PC-3 (cell line): ENCODE data around the gene CYP2S1. TPM values are rescaled to one million over a fixed set of nuclear protein-coding genes. Genes with fewer than 3 reads are reported as not detected.
A peak's percentile ranks its signal among the peaks of the same experiment; 100 is the strongest.

Source experiments
- ATAC-seq: fragments of 200-7000 bp; cut with Tn5 transposase; 2 replicates; pipeline ENCODE4 v1.9.1; 2020; ENCODE audit warnings: mild to moderate bottlenecking, moderate library complexity
- BruUV-seq: library from RNA; stranded (reverse); fragments of 400-500 nt; replicated peaks from 2 replicates; lab custom pipeline; 2021; lab: Mats Ljungman, UMichigan
- CTCF ChIA-PET: fragments of 300-600 bp; sonication (Branson Sonifier 250); formaldehyde crosslinking; loops from one replicate; lab custom pipeline; 2022; ENCODE audit warnings: antibody characterized with exemption; lab: Charles Lee
- POLR2A ChIA-PET: fragments of 300-600 bp; sonication (Branson Sonifier 250); formaldehyde crosslinking; loops from one replicate; lab custom pipeline; 2022; ENCODE audit warnings: antibody characterized with exemption; ENCODE audit not compliant: unreplicated experiment; lab: Charles Lee
- DNase-seq: peaks from one replicate; pipeline ENCODE4 v3.0.0-alpha.2; 2015
- H2AFZ ChIP-seq: fragments of 300-600 bp; sonication (generic); 2 replicates; pipeline ENCODE4 v1.6.0; 2016; ENCODE audit warnings: antibody characterized with exemption, low read length
- H3F3A ChIP-seq: fragments of 300-600 bp; sonication (generic); one replicate; pipeline ENCODE4 v1.6.0; 2017; ENCODE audit warnings: antibody characterized with exemption, low read length, control low read depth, mild to moderate bottlenecking; ENCODE audit not compliant: unreplicated experiment
- H3K27ac ChIP-seq: fragments of 300-600 bp; sonication (generic); 2 replicates; pipeline ENCODE4 v1.5.1; 2016; ENCODE audit warnings: mild to moderate bottlenecking, low read length
- H3K27me3 ChIP-seq: fragments of 300-600 bp; sonication (generic); 2 replicates; pipeline ENCODE4 v1.6.1; 2016; ENCODE audit warnings: low read length, mixed read lengths
- H3K36me3 ChIP-seq: fragments of 300-600 bp; sonication (generic); 2 replicates; pipeline ENCODE4 v1.6.1; 2016; ENCODE audit warnings: low read depth, mixed run types, low read length, mixed read lengths
- H3K4me1 ChIP-seq: fragments of 300-600 bp; sonication (generic); 2 replicates; pipeline ENCODE4 v1.5.1; 2016; ENCODE audit warnings: low read length; ENCODE audit not compliant: insufficient read depth
- H3K4me2 ChIP-seq: fragments of 300-600 bp; sonication (generic); 2 replicates; pipeline ENCODE4 v1.6.0; 2016; ENCODE audit warnings: low read length
- H3K4me3 ChIP-seq: fragments of 300-600 bp; sonication (generic); 2 replicates; pipeline ENCODE4 v1.5.1; 2016; ENCODE audit warnings: mild to moderate bottlenecking, low read length, mixed read lengths
- H3K79me2 ChIP-seq: fragments of 300-600 bp; sonication (generic); 2 replicates; pipeline ENCODE4 v1.6.1; 2017; ENCODE audit warnings: low read length, mixed read lengths
- H3K9ac ChIP-seq: fragments of 300-600 bp; sonication (generic); 2 replicates; pipeline ENCODE4 v1.6.0; 2016; ENCODE audit warnings: mild to moderate bottlenecking, low read length
- H3K9me2 ChIP-seq: fragments of 300-600 bp; sonication (generic); replicated peaks from 2 replicates; pipeline ENCODE4 v1.6.1; 2016; ENCODE audit warnings: mixed run types, low read length, mixed read lengths
- H3K9me3 ChIP-seq: fragments of 300-600 bp; sonication (generic); 2 replicates; pipeline ENCODE4 v1.6.1; 2016; ENCODE audit warnings: low read length, mixed read lengths
- H4K20me1 ChIP-seq: fragments of 300-600 bp; sonication (generic); 2 replicates; pipeline ENCODE4 v1.6.1; 2016; ENCODE audit warnings: low read length, mixed read lengths
- EZH2 ChIP-seq: fragments of 300-600 bp; sonication (generic); IDR thresholded peaks from one replicate; pipeline ENCODE4 v1.6.1; 2017; ENCODE audit warnings: antibody characterized with exemption, mild to moderate bottlenecking, low read length; ENCODE audit not compliant: unreplicated experiment
- EZH2phosphoT487 ChIP-seq: fragments of 300-600 bp; sonication (generic); IDR thresholded peaks from 2 replicates; pipeline ENCODE4 v1.6.1; 2018; ENCODE audit warnings: mild to moderate bottlenecking, antibody characterized with exemption, low read length, borderline replicate concordance
- intact Hi-C: fragments of 100-400 bp; cut with micrococcal nuclease; formaldehyde crosslinking; loops from 2 replicates; pipeline ENCODE4 v1.9.0; 2023
- total RNA-seq: library from RNA; depleted of rRNA; stranded (reverse); fragments of >200 nt; gene quantifications from 2 replicates; pipeline ENCODE4 v1.2.3, GENCODE V29; 2014
- TF ChIP-seq, protein P1 (sequence below): fragments of 300-600 bp; sonication (generic); conservative IDR thresholded peaks from 2 replicates; pipeline ENCODE4 v1.5.1; 2017; ENCODE audit warnings: antibody characterized with exemption, low read depth, mild to moderate bottlenecking, low read length

CYP2S1 gene
- total RNA-seq, 1 experiment from 2014 or later, result 10.3 TPM

- DNase-seq (peak; percentile 11), ATAC-seq (no peak)
- POLR2A ChIA-PET, result no interaction called here
- Histone ChIP-seq H3K4me2 (no peak overlapping the region), H3K27ac (no peak overlapping the region), H3K9ac (no peak overlapping the region), H3K4me3 (no peak overlapping the region), H3F3A (no peaks in the 10 kb centered on the region), H4K20me1 (no peaks in the 10 kb centered on the region), H3K9me3 (no peaks in the 10 kb centered on the region), H3K79me2 (no peaks in the 10 kb centered on the region), H3K4me1 (no peaks in the 10 kb centered on the region), H2AFZ (no peak overlapping the region), H3K36me3 (no peaks in the 10 kb centered on the region), H3K9me2 (no peaks in the 10 kb centered on the region), H3K27me3 (no peaks in the 10 kb centered on the region)
- TF ChIP-seq EZH2phosphoT487 (no peak), EZH2 (no peak)
- TF ChIP-seq, protein P1, sequence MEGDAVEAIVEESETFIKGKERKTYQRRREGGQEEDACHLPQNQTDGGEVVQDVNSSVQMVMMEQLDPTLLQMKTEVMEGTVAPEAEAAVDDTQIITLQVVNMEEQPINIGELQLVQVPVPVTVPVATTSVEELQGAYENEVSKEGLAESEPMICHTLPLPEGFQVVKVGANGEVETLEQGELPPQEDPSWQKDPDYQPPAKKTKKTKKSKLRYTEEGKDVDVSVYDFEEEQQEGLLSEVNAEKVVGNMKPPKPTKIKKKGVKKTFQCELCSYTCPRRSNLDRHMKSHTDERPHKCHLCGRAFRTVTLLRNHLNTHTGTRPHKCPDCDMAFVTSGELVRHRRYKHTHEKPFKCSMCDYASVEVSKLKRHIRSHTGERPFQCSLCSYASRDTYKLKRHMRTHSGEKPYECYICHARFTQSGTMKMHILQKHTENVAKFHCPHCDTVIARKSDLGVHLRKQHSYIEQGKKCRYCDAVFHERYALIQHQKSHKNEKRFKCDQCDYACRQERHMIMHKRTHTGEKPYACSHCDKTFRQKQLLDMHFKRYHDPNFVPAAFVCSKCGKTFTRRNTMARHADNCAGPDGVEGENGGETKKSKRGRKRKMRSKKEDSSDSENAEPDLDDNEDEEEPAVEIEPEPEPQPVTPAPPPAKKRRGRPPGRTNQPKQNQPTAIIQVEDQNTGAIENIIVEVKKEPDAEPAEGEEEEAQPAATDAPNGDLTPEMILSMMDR, result peak; percentile 37; the same call in 1 of the 2 replicates
- intact Hi-C loops, result no loop called here
- no TSS peak for BruUV-seq
- CTCF ChIA-PET, result no interaction called here
Measured at GRCh38 chr19:41156207-41156606, 36.8 kb upstream of the CYP2S1 start.

DNA sequence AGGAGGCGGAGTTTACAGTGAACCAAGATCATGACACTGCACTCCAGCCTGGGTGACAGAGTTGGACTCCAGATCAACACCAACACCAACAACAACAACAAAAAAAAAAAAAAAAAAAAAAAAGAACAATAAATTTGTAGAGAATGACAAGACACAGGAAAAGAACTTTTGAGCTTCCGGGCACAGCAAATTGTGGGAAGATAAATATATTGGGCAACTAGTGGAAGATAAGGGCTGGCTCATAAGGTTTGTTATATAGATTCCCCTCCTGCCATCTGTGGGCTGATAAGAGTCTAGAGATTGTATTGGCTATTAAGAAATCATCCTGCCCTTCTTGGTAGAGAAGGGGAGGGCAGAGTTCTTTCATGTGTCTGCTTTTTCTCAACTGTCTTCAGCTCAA, 33.1 kb upstream of the CYP2S1 start:
- no peak for DNase-seq
- Histone ChIP-seq H3K9me3 (no peaks in the 10 kb centered on the region), H3K4me1 (no peaks in the 10 kb centered on the region), H3K36me3 (no peaks in the 10 kb centered on the region), H3K9ac (no peak overlapping the region), H3K4me3 (no peak overlapping the region), H3K4me2 (no peak overlapping the region), H4K20me1 (no peaks in the 10 kb centered on the region), H3K9me2 (no peaks in the 10 kb centered on the region), H3K79me2 (no peaks in the 10 kb centered on the region), H3K27me3 (no peaks in the 10 kb centered on the region), H2AFZ (no peak overlapping the region), H3K27ac (no peak overlapping the region), H3F3A (no peaks in the 10 kb centered on the region)
- ATAC-seq, result no peak
- POLR2A ChIA-PET, result no interaction called here
- no TSS peak for BruUV-seq
- intact Hi-C loops, result no loop called here
- TF ChIP-seq, protein P1, result no peak
- no peak for TF ChIP-seq EZH2
- CTCF ChIA-PET, result interaction anchor here (0.6 kb wide), 1 partner anchor 100 kb away, joined by 9 read pairs; no protein-coding TSS in a partner anchor

- intact Hi-C loops, result no loop called here
- no peaks in the 10 kb centered on the region for H3F3A ChIP-seq
- POLR2A ChIA-PET, result interaction anchor here (0.6 kb wide), 1 partner anchor 407 kb away, joined by 6 read pairs; no protein-coding TSS in a partner anchor
Measured at GRCh38 chr19:41161903-41162302, 31.1 kb upstream of the CYP2S1 start.

More at GRCh38 chr19:41161903-41162302, 31.1 kb upstream of the CYP2S1 start:
- Histone ChIP-seq H3K4me2 (no peak overlapping the region), H3K9ac (no peak overlapping the region), H3K4me1 (no peaks in the 10 kb centered on the region), H3K79me2 (no peaks in the 10 kb centered on the region), H3K9me2 (no peaks in the 10 kb centered on the region), H3K27me3 (no peaks in the 10 kb centered on the region), H2AFZ (no peak overlapping the region), H3K9me3 (no peaks in the 10 kb centered on the region), H3K36me3 (no peaks in the 10 kb centered on the region), H3K27ac (no peak overlapping the region), H4K20me1 (no peaks in the 10 kb centered on the region), H3K4me3 (no peak overlapping the region)
- CTCF ChIA-PET, result interaction anchor here (0.6 kb wide), 1 partner anchor 19 kb away, joined by 6 read pairs; no protein-coding TSS in a partner anchor
- TF ChIP-seq EZH2phosphoT487 (no peak), EZH2 (no peak)
- TF ChIP-seq, protein P1, result peak; percentile 54
- no peak for ATAC-seq
- DNase-seq, result peak; percentile 21
- BruUV-seq, result no TSS peak
